ENCODE data around the gene MCOLN1. TPM values are rescaled to one million over a fixed set of nuclear protein-coding genes. Genes with fewer than 3 reads are reported as not detected.

Gene MCOLN1
- polyA plus RNA-seq, 1 donor = 14.2 TPM

DNA sequence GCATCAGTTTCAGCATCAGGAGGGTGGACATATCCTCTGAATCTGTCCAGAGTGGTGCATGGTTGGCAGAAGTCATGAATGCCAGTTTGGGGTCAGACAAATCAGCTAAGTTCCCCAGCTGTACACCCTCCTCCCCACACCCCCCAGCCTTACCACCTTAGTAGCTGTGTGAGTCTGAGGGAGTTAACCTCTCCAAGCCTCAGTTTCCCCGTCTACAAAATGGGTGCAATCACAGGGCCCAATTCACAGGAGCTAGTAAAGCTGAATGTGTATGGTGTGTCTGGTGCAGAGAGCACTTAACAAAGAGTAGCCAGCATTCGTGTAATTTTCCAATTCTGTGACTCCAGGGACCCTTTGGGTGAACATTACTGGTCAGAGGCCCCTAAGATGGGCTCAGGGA, 19.9 kb upstream of the MCOLN1 start:
- no peak for DNase-seq (ENCODE audit: low read depth)

GRCh38 chr19:7504684-7505083, 17.7 kb upstream of the MCOLN1 start:
- no peak for DNase-seq (ENCODE audit: low read depth)

GRCh38 chr19:7505288-7505681, 17.1 kb upstream of the MCOLN1 start:
- DNase-seq (ENCODE audit: low read depth) = no peak

DNA sequence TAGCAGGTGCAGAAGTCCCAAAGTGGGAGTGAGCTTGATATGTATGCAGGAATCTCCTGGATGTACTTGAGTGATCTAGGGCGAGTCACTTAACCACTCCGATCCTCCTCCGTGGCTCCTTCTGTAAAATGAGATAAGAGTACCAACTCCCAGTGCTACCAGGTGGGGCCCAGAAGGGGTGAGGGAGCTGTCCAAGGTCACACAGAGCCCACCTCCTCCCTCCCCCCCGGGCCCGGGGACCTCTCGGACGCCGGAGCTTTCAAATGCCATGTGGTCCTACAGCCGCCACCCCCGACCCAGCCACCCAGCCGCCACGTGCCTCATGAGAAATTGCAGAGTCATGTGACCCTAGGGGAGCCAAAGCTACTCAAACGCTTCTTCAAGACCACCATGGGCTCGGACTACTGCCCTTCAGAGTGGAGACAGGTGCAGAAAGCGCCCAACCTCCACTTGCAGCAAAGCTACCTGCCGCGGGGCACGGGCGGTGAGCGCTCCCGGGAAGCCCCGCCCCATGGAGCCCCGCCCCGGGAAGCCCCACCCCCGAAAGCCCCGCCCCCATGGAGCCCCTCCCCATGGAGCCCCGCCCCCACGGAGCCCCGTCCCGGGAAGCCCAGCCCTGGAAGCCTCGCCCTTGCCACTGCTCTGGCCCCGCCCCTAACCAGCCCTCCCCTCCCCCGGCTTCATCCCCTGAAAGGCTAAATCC, 16.6 kb upstream of the MCOLN1 start:
- no peak for DNase-seq (ENCODE audit: low read depth)

DNA sequence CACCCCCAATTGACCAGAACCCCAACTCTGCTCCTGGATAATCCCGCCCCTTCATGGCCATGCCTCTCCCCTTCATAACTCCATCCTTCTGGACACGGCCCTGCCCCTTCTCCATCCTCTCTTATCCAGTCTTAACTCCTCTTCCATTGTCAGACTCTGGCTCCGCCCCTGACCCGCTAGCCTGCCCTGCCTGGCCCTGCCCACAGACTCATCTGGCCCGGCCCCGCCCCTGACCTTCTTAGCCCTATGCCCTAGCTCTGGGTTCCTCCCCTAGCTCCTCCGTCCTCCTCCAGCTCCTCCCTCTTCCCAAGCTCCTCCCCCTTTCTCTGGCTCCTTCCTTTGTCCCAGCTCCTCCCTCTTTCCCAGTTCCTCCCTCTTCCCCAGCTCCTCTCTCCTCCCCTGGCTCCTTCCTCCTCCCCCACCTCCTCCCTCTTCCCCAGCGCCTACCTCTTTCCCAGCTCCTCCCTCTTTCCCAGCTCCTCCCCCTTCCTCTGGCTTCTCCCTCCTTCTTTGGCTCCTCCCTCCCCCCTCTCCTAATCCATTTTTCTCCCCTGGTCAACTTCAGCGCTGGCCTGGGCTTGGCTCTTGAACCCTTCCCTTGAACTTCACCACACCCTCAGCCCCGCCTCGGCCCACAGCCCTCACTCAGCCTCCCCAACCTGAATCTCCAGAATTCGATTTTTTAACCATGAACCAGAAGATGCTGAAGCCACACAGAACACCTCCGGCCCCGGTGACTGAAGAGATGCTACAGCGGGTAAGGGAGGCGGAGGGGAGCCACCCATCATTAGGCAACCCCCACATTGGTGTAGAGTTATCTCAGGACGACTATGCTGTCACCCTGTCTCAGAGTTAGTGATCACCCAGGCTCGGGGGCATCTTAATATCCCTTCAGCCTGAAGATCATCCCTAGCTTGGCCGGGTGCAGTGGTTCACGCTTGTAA, 15.8 kb upstream of the MCOLN1 start:
- no peak for DNase-seq (ENCODE audit: low read depth)

- DNase-seq (ENCODE audit: low read depth) = no peak
These were observed 14.5 kb upstream of the MCOLN1 start for GRCh38 chr19:7507884-7508283.

DNA sequence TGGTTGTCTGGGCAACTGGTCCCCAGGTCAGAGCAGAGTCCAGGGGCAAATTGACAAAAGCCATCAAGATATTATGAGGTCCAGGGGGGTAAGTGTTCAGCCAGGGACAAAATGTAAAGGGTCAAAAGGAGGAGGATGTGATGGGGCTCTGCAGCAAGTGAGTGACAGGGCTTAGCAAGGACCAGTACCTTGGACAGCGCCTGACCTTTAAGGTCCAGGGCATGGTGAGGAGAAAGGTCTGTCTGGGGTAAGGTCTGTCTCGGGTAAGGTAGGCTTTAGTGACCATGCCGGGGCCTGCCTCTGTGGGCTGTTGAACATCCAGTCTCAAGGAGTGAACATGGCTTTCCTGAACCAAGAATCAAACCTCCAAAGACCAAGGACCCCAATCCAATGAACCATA, 12.8 kb upstream of the MCOLN1 start:
- no peak for DNase-seq (ENCODE audit: low read depth)

- DNase-seq (ENCODE audit: low read depth) = no peak
These were observed 10.0 kb upstream of the MCOLN1 start for GRCh38 chr19:7512400-7512851.

DNA sequence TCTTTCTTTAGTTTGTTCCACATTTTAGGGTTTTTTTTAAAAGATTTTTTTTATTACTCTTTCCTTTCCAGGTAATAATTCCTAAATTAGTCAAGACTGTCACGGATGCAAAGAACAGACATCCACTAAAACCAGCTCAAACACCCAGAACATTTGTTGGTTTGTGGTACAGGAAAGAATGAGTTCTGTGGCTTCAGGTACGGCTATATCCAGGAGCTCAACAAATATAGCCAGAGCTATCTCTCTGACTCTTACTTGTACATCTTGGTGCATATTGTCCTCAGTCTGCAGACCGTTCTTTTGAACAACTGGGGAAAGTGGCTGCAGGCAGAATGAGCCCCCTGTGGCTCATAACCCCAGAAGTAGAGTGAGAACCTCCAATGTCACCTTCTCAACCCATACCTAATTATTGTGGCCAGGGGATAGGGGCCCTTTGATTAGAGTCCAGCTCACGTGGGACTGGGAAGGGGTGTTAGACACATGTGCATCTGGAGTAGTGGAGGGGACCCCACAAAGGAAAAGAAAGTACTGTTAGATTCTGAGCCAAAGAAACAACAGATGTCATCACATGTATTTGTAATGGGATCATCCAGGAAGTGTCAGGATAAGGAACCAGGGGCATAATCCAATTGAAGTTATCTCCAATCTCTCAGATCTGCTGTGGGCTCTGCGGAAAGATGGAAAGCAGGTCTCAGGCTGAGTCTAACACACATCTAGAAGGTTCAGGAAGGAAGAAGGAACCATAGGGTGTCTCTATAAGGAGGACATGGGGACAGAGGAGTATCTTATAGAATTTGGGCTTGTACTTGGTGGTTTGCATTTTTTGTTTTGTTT, 8.4 kb upstream of the MCOLN1 start:
- DNase-seq (ENCODE audit: low read depth) = no peak

GRCh38 chr19:7515110-7515644, 7.2 kb upstream of the MCOLN1 start:
- no peak for DNase-seq (ENCODE audit: low read depth)

DNA sequence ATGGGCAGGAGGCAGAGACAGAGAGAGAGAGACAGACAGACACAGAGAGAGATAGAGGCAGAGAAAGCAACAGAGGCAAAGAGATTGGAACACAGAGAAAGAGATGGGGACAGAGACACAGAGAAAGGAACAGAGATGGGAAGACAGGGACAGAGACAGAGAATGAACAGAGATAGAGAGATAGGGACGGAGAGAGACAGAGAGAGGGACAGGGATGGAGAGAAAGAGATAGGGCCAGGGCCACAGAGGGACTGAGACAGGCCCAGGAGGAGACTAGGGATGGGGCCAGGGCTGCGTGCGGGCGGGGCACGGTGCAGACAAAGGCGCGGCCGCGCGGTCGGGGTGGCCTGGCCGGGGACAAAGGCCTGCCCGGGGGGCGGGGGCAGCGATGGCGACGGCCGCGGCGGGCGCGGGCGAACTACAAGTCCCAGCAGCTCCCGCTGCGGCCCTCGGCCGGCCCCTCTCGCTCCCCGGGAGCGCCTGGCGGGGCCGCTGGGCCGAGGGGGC, 6.7 kb upstream of the MCOLN1 start, which contains the start of gene ZNF358:
Gene ZNF358 (plus strand): TSS at position 459 of the 507 bp plus-strand sequence. CDS start 3,140 bp downstream, outside the sequence.
- DNase-seq (ENCODE audit: low read depth) = no peak

DNA sequence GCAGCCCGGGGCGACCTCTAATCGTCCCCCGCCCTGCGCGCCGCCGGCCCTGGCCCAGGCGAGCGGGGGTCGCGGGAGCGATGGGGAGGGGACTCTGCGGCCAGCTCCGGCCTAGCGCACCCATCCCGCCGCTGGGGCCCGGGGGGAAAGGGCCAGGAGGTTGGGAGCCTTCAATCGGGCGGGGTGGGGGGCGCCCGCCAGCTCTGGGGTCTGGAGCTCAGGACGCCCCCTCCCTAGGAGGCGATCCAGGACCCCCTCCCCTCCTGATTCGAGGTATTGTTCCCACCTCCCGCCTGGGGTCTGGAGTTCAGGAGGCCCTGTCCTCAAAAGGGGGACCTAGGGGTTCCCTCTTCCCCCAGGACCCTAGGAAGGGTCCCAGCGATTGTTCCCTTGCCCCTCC, 6.1 kb upstream of the MCOLN1 start:
- no peak for DNase-seq (ENCODE audit: low read depth)

- no peak for DNase-seq (ENCODE audit: low read depth)
These were observed 5.5 kb upstream of the MCOLN1 start for GRCh38 chr19:7516878-7517277.

GRCh38 chr19:7519361-7520130, 2.9 kb upstream of the MCOLN1 start:
- no peak for DNase-seq (ENCODE audit: low read depth)

DNA sequence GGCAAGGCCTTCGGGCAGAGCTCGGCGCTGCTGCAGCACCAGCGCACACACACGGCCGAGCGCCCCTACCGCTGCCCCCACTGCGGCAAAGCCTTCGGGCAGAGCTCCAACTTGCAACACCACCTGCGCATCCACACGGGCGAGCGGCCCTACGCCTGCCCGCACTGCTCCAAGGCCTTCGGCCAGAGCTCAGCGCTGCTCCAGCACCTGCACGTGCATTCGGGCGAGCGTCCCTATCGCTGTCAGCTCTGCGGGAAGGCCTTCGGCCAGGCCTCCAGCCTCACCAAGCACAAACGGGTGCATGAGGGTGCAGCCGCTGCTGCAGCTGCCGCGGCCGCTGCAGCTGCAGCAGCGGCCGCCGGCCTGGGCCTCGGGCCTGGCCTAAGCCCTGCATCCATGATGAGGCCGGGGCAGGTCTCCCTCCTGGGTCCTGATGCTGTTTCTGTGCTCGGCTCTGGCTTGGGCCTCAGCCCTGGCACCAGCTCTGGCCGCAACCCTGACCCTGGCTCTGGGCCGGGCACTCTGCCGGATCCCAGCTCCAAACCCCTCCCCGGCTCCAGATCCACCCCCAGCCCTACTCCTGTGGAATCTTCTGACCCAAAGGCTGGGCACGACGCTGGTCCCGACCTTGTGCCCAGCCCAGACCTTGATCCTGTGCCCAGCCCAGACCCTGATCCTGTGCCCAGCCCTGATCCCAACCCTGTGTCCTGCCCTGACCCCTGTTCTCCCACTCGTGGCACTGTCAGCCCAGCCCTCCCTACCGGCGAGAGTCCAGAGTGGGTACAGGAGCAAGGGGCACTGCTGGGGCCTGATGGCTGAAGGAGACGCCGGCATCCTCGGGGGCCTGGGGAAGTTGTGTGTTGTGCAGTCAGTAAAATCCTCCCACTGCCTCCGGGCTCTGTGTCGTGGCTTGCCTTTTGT, 2.0 kb upstream of the MCOLN1 start:
- no peak for DNase-seq (ENCODE audit: low read depth)

DNA sequence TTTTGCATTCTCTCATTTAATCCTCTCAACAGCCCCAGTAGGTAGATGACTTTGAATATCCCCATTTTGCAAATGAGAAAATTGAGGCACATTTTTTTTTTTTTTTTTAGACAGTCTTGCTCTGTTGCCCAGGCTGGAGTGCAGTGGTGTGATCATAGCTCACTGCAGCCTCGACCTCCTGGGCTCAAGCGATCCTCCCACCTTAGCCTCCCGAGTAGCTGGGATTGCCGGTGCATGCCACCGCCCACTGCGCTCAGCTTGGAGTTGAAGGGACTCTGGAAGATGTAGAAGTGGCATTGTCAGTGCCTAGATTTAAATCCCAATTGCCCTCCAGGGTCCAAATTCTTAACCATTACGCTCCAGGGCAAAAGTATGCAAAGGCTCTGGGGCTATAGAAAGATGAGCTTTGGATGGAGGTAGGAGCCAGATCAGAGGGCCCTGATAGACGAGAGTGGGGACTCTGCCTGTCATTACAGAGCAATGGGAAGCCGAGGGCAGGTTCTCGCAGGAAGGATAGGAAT, 813 bp upstream of the MCOLN1 start:
- DNase-seq (ENCODE audit: low read depth) = no peak

DNA sequence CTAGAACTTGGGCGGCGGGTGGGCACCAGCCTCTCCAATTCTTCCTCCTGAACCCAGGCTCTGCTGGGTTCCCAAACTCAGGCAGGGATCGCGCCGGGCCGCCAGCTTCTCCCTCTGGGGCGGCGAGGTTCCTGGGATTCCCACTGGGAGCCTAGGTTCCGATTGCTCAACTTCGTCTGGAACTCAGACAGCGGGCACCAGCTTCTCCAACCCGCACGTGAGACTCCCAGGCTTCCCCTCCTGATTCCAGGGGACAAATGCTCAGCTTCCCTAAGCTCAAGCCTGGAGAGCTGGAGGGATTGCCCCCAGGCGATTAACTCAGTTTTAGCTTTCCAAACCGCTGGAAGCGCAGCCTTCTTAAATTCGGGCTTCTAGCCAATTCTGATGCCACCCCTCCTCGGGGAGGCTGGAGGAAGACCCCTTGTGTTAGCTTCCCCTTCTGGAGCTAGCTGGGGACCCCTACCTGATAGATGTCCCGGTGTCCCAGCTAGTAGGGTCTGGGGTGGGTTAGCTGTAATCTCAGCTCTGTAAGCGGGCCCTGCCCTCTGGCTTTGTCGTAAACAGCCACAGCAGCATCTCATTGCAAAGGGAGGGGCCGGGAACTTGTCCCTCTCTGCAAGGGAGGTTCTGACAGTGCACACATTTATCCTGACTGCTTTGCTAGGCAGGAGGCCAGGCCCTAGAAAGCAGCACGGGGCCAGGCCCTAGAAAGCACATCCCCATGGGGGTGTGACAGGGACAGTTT, 671 bp downstream of the MCOLN1 start:
- DNase-seq (ENCODE audit: low read depth) = no peak

DNA sequence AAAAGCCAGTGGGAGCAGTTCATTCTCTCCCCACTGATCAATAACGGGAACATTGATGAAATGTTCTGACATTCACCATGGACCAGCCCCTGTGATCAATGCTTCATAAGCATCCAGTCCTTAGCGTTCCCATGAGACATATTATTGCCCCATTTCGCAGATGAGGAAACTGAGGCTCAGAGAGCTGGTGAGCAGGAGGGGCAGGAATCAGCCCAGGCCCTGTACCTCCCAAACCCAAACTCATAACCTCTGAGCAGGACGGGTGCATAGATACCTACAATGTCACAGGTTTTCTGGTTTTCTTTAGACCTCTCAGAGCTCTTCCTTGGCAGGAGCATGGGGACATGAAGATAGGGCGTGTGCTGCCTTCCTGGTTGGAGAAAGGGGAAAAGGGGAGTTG, 2.1 kb downstream of the MCOLN1 start:
- no peak for DNase-seq (ENCODE audit: low read depth)
